HEK293 (cell line): Measurements from ENCODE around the gene GPN3.

Experiments
- HOXC10 ChIP-seq: sonication (generic); formaldehyde crosslinking; IDR thresholded peaks from 2 replicates; pipeline ENCODE4 v1.8.1; 2023; ENCODE audit warnings: mild to moderate bottlenecking, missing genetic modification reagents
- KLF8 ChIP-seq: fragments of 450-650 bp; formaldehyde crosslinking; IDR thresholded peaks from 2 replicates; pipeline ENCODE4 v1.5.1; 2016; ENCODE audit warnings: missing biosample characterization, missing genetic modification characterization
- MEIS1 ChIP-seq: sonication (generic); formaldehyde crosslinking; IDR thresholded peaks from 2 replicates; pipeline ENCODE4 v1.8.1; 2022; ENCODE audit warnings: missing genetic modification reagents, mild to moderate bottlenecking, borderline replicate concordance
- PATZ1 ChIP-seq: fragments of 450-650 bp; formaldehyde crosslinking; IDR thresholded peaks from 2 replicates; pipeline ENCODE4 v1.5.1; 2016; ENCODE audit warnings: missing biosample characterization, missing genetic modification characterization
- REST ChIP-seq: fragments of 450-650 bp; formaldehyde crosslinking; IDR thresholded peaks from 2 replicates; pipeline ENCODE4 v1.5.1; 2016; ENCODE audit warnings: missing biosample characterization, missing genetic modification characterization
- SCRT1 ChIP-seq: fragments of 450-650 bp; formaldehyde crosslinking; IDR thresholded peaks from 2 replicates; pipeline ENCODE4 v1.5.1; 2016; ENCODE audit warnings: missing biosample characterization, missing genetic modification characterization, borderline replicate concordance
- TCF7L2 ChIP-seq: IDR thresholded peaks from 2 replicates; pipeline ENCODE4 v1.6.1; 2011; ENCODE audit warnings: low read depth, mild to moderate bottlenecking, inconsistent platforms, low read length, moderate library complexity, borderline replicate concordance
- ZBTB48 ChIP-seq: fragments of 450-650 bp; formaldehyde crosslinking; IDR thresholded peaks from 2 replicates; pipeline ENCODE4 v1.5.1; 2016; ENCODE audit warnings: missing biosample characterization, missing genetic modification characterization
- ZBTB7A ChIP-seq: fragments of 450-650 bp; formaldehyde crosslinking; IDR thresholded peaks from 2 replicates; pipeline ENCODE4 v1.5.1; 2016; ENCODE audit warnings: low read depth, missing biosample characterization, missing genetic modification characterization
- ZNF16 ChIP-seq: fragments of 450-650 bp; formaldehyde crosslinking; IDR thresholded peaks from 2 replicates; pipeline ENCODE4 v1.5.1; 2016; ENCODE audit warnings: low read depth, missing biosample characterization, missing genetic modification characterization
- ZNF214 ChIP-seq: fragments of 450-650 bp; formaldehyde crosslinking; IDR thresholded peaks from 2 replicates; pipeline ENCODE4 v1.5.1; 2017; ENCODE audit warnings: missing biosample characterization, mild to moderate bottlenecking, missing genetic modification characterization, borderline replicate concordance
- ZNF37A ChIP-seq: fragments of 450-650 bp; IDR thresholded peaks from 2 replicates; pipeline ENCODE4 v1.5.1; 2018; ENCODE audit warnings: missing biosample characterization, missing genetic modification characterization
- ZNF416 ChIP-seq: fragments of 450-650 bp; formaldehyde crosslinking; IDR thresholded peaks from 2 replicates; pipeline ENCODE4 v1.5.1; 2016; ENCODE audit warnings: missing biosample characterization, missing genetic modification characterization
- ZNF571 ChIP-seq: fragments of 450-650 bp; formaldehyde crosslinking; IDR thresholded peaks from 2 replicates; pipeline ENCODE4 v1.5.0; 2017; ENCODE audit warnings: missing biosample characterization, missing genetic modification characterization
- ZNF621 ChIP-seq: fragments of 450-650 bp; formaldehyde crosslinking; IDR thresholded peaks from 2 replicates; pipeline ENCODE4 v1.5.1; 2017; ENCODE audit warnings: missing biosample characterization, missing genetic modification characterization
- ZNF664 ChIP-seq: fragments of 450-650 bp; formaldehyde crosslinking; IDR thresholded peaks from 2 replicates; pipeline ENCODE4 v1.5.1; 2016; ENCODE audit warnings: missing biosample characterization, missing genetic modification characterization
- ZNF843 ChIP-seq: fragments of 450-650 bp; formaldehyde crosslinking; IDR thresholded peaks from 2 replicates; pipeline ENCODE4 v1.5.1; 2016; ENCODE audit warnings: missing biosample characterization, missing genetic modification characterization
- ZSCAN4 ChIP-seq: fragments of 450-650 bp; formaldehyde crosslinking; IDR thresholded peaks from 2 replicates; pipeline ENCODE4 v1.5.1; 2017; ENCODE audit warnings: missing biosample characterization, missing genetic modification characterization
- ZSCAN5A ChIP-seq: fragments of 450-650 bp; formaldehyde crosslinking; IDR thresholded peaks from 2 replicates; pipeline ENCODE4 v1.5.1; 2016; ENCODE audit warnings: missing biosample characterization, missing genetic modification characterization
- TF ChIP-seq, protein P1 (sequence below): fragments of 450-650 bp; formaldehyde crosslinking; IDR thresholded peaks from 2 replicates; pipeline ENCODE4 v1.5.1; 2016; ENCODE audit warnings: missing biosample characterization, missing genetic modification characterization
- TF ChIP-seq, protein P2 (sequence below): fragments of 450-650 bp; formaldehyde crosslinking; IDR thresholded peaks from 2 replicates; pipeline ENCODE4 v1.5.1; 2016; ENCODE audit warnings: missing biosample characterization, missing genetic modification characterization
- TF ChIP-seq, protein P3 (sequence below): fragments of 450-650 bp; formaldehyde crosslinking; IDR thresholded peaks from 2 replicates; pipeline ENCODE4 v1.5.1; 2016; ENCODE audit warnings: missing biosample characterization, missing genetic modification characterization, borderline replicate concordance
- TF ChIP-seq, protein P4 (sequence below): fragments of 450-650 bp; formaldehyde crosslinking; IDR thresholded peaks from 2 replicates; pipeline ENCODE4 v1.5.1; 2016; ENCODE audit warnings: missing biosample characterization, missing genetic modification characterization, low read depth

The GPN3 gene

GRCh38 chr12:110501752-110502738, 34.0 kb upstream of the GPN3 start, which contains the start of the genes RAD9B and VPS29 (continued):
- TF ChIP-seq REST (tag by site-specific recombination) (no peak), ZNF571 (tag by site-specific recombination) (no peak), ZNF621 (tag by site-specific recombination) (no peak), KLF8 (tag by site-specific recombination) (peak; percentile 82; the same call in 1 of the 2 replicates), ZSCAN4 (0 out of 2 replicates have a peak, but pooled peaks have one; percentile 16), PATZ1 (tag by site-specific recombination) (peak; percentile 93), ZNF416 (tag by site-specific recombination) (no peak), ZNF37A (tag by site-specific recombination) (no peak), ZBTB7A (tag by site-specific recombination) (0 out of 2 replicates have a peak, but pooled peaks have one; percentile 55), HOXC10 (CRISPR knock-in tag) (no peak), ZSCAN5A (tag by site-specific recombination) (peak; percentile 41; the same call in 1 of the 2 replicates), ZNF843 (tag by site-specific recombination) (peak; percentile 67), SCRT1 (peak; percentile 98), MEIS1 (no peak), ZNF16 (tag by site-specific recombination) (peak; percentile 8; the same call in 1 of the 2 replicates), ZBTB48 (tag by site-specific recombination) (peak; percentile 95), ZNF214 (no peak), TCF7L2 (no peak), ZNF664 (tag by site-specific recombination) (no peak)
- TF ChIP-seq, protein P1, sequence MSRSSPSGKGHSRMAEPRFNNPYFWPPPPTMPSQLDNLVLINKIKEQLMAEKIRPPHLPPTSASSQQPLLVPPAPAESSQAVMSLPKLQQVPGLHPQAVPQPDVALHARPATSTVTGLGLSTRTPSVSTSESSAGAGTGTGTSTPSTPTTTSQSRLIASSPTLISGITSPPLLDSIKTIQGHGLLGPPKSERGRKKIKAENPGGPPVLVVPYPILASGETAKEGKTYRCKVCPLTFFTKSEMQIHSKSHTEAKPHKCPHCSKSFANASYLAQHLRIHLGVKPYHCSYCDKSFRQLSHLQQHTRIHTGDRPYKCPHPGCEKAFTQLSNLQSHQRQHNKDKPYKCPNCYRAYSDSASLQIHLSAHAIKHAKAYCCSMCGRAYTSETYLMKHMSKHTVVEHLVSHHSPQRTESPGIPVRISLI (tag by site-specific recombination) = no peak
- TF ChIP-seq, protein P2, sequence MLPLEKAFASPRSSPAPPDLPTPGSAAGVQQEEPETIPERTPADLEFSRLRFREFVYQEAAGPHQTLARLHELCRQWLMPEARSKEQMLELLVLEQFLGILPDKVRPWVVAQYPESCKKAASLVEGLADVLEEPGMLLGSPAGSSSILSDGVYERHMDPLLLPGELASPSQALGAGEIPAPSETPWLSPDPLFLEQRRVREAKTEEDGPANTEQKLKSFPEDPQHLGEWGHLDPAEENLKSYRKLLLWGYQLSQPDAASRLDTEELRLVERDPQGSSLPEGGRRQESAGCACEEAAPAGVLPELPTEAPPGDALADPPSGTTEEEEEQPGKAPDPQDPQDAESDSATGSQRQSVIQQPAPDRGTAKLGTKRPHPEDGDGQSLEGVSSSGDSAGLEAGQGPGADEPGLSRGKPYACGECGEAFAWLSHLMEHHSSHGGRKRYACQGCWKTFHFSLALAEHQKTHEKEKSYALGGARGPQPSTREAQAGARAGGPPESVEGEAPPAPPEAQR (tag by site-specific recombination) = no peak; the same call in 1 of the 2 replicates
- TF ChIP-seq, protein P3, sequence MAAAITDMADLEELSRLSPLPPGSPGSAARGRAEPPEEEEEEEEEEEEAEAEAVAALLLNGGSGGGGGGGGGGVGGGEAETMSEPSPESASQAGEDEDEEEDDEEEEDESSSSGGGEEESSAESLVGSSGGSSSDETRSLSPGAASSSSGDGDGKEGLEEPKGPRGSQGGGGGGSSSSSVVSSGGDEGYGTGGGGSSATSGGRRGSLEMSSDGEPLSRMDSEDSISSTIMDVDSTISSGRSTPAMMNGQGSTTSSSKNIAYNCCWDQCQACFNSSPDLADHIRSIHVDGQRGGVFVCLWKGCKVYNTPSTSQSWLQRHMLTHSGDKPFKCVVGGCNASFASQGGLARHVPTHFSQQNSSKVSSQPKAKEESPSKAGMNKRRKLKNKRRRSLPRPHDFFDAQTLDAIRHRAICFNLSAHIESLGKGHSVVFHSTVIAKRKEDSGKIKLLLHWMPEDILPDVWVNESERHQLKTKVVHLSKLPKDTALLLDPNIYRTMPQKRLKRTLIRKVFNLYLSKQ (tag by site-specific recombination) = no peak
- TF ChIP-seq, protein P4, sequence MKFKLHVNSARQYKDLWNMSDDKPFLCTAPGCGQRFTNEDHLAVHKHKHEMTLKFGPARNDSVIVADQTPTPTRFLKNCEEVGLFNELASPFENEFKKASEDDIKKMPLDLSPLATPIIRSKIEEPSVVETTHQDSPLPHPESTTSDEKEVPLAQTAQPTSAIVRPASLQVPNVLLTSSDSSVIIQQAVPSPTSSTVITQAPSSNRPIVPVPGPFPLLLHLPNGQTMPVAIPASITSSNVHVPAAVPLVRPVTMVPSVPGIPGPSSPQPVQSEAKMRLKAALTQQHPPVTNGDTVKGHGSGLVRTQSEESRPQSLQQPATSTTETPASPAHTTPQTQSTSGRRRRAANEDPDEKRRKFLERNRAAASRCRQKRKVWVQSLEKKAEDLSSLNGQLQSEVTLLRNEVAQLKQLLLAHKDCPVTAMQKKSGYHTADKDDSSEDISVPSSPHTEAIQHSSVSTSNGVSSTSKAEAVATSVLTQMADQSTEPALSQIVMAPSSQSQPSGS (tag by site-specific recombination) = no peak
